ENCODE data around the gene RITA1.
A peak's percentile ranks its signal among the peaks of the same experiment; 100 is the strongest.
"Not testable (repeated sequence)": the region's sequence is repeated elsewhere in the genome, so short reads cannot be mapped to it uniquely, and the experiment has no call there.

RITA1 gene

GRCh38 chr12:113138826-113139225 is 46.7 kb upstream of the RITA1 start:
- Histone ChIP-seq H3K4me1 (ENCODE audit: control insufficient read depth in 1 of 2, insufficient read depth in 1 of 2, low read depth in 1 of 2, low read length in 1 of 2) (peaks cover 12 to 14% of the 10 kb centered on the region in 2 experiments), H3K9me3 (no peaks in the 10 kb centered on the region), H3K36me3 (no peaks in the 10 kb centered on the region), H3K27me3 (peaks cover 34% of the 10 kb centered on the region), H3K4me3 (ENCODE audit: low read depth in 1 of 2, low read length in 1 of 2) (no peak overlapping the region), H3K27ac (no peak overlapping the region)
- TF ChIP-seq CTCF (IDR thresholded peaks at IDR 0.05), result no peak

- Histone ChIP-seq H3K36me3 (no peaks in the 10 kb centered on the region), H3K27me3 (peaks cover 19% of the 10 kb centered on the region), H3K4me1 (ENCODE audit: control insufficient read depth in 1 of 2, insufficient read depth in 1 of 2, low read depth in 1 of 2, low read length in 1 of 2) (peaks cover 12 to 14% of the 10 kb centered on the region in 2 experiments), H3K9me3 (no peaks in the 10 kb centered on the region), H3K27ac (no peak overlapping the region), H3K4me3 (ENCODE audit: low read depth in 1 of 2, low read length in 1 of 2) (no peak overlapping the region)
- no peak for TF ChIP-seq CTCF (IDR thresholded peaks at IDR 0.05)
Observed at GRCh38 chr12:113140706-113141105, 44.8 kb upstream of the RITA1 start.

GRCh38 chr12:113141716-113142115 is 43.8 kb upstream of the RITA1 start:
- H3K27ac ChIP-seq, result peak overlapping the region; percentile 70
- H3K27me3 ChIP-seq, result peaks cover 16% of the 10 kb centered on the region
- H3K9me3 ChIP-seq; H3K36me3 ChIP-seq; H3K4me3 ChIP-seq (ENCODE audit: low read depth in 1 of 2, low read length in 1 of 2): not testable (repeated sequence)
- H3K4me1 ChIP-seq (ENCODE audit: control insufficient read depth in 1 of 2, insufficient read depth in 1 of 2, low read depth in 1 of 2, low read length in 1 of 2), result peaks cover 12 to 14% of the 10 kb centered on the region in 2 experiments

GRCh38 chr12:113142173-113142885 is 43.2 kb upstream of the RITA1 start:
- Histone ChIP-seq H3K36me3 (no peaks in the 10 kb centered on the region), H3K4me1 (ENCODE audit: control insufficient read depth in 1 of 2, insufficient read depth in 1 of 2, low read depth in 1 of 2, low read length in 1 of 2) (peaks cover 12 to 14% of the 10 kb centered on the region in 2 experiments), H3K4me3 (ENCODE audit: low read depth in 1 of 2, low read length in 1 of 2) (peak overlapping the region in 1 of 2 experiments; percentile 8), H3K9me3 (no peaks in the 10 kb centered on the region), H3K27ac (peak overlapping the region; percentile 70), H3K27me3 (peaks cover 12% of the 10 kb centered on the region)
- no peak for TF ChIP-seq CTCF (IDR thresholded peaks at IDR 0.05)

- TF ChIP-seq CTCF (IDR thresholded peaks at IDR 0.05), result no peak
- Histone ChIP-seq H3K4me3 (ENCODE audit: low read depth in 1 of 2, low read length in 1 of 2) (peak overlapping the region in 1 of 2 experiments; percentile 8), H3K4me1 (ENCODE audit: control insufficient read depth in 1 of 2, insufficient read depth in 1 of 2, low read depth in 1 of 2, low read length in 1 of 2) (peaks cover 12 to 14% of the 10 kb centered on the region in 2 experiments), H3K9me3 (no peaks in the 10 kb centered on the region), H3K27ac (peak overlapping the region; percentile 70), H3K27me3 (peaks cover 13% of the 10 kb centered on the region), H3K36me3 (no peaks in the 10 kb centered on the region)
Observed at GRCh38 chr12:113142886-113143332, 42.6 kb upstream of the RITA1 start.

GRCh38 chr12:113143959-113144358 is 41.6 kb upstream of the RITA1 start:
- Histone ChIP-seq H3K36me3 (no peaks in the 10 kb centered on the region), H3K4me3 (ENCODE audit: low read depth in 1 of 2, low read length in 1 of 2) (no peak overlapping the region), H3K27me3 (peaks cover 23% of the 10 kb centered on the region), H3K9me3 (no peaks in the 10 kb centered on the region), H3K4me1 (ENCODE audit: control insufficient read depth in 1 of 2, insufficient read depth in 1 of 2, low read depth in 1 of 2, low read length in 1 of 2) (peaks cover 12 to 14% of the 10 kb centered on the region in 2 experiments), H3K27ac (no peak overlapping the region)
- TF ChIP-seq CTCF (IDR thresholded peaks at IDR 0.05), result no peak

Measured in neutrophil (primary cell).